Femur (tissue), 1 donor: ENCODE results near the gene PDZD2.

ENCODE experiments used
- DNase-seq: peaks from one replicate; pipeline ENCODE4 v3.0.0-alpha.2; 2017

The PDZD2 gene

GRCh38 chr5:31889001-31889561 lies 250.2 kb downstream of the PDZD2 start:
- peak; percentile 24 for DNase-seq

- DNase-seq: no peak
Measured at GRCh38 chr5:31890046-31890445, 251.1 kb downstream of the PDZD2 start.

- peak; percentile 71 for DNase-seq
Measured at GRCh38 chr5:31894141-31894540, 255.2 kb downstream of the PDZD2 start.

GRCh38 chr5:31895199-31895820 lies 256.4 kb downstream of the PDZD2 start:
- DNase-seq: no peak

- no peak for DNase-seq
Measured at GRCh38 chr5:31898036-31898632, 259.2 kb downstream of the PDZD2 start.

- DNase-seq: no peak
Measured at GRCh38 chr5:31900296-31900865, 261.4 kb downstream of the PDZD2 start.

GRCh38 chr5:31901807-31902530 lies 263.0 kb downstream of the PDZD2 start:
- no peak for DNase-seq

- no peak for DNase-seq
Measured at GRCh38 chr5:31908396-31908795, 269.5 kb downstream of the PDZD2 start.

- no peak for DNase-seq
Measured at GRCh38 chr5:31909073-31909472, 270.1 kb downstream of the PDZD2 start.

GRCh38 chr5:31911291-31912265 lies 272.6 kb downstream of the PDZD2 start:
- no peak for DNase-seq

- no peak for DNase-seq
Measured at GRCh38 chr5:31913808-31914207, 274.9 kb downstream of the PDZD2 start.

- no peak for DNase-seq
Measured at GRCh38 chr5:31916327-31916726, 277.4 kb downstream of the PDZD2 start.

GRCh38 chr5:31918739-31919138 lies 279.8 kb downstream of the PDZD2 start:
- no peak for DNase-seq

- DNase-seq: no peak
Measured at GRCh38 chr5:31921852-31922305, 282.9 kb downstream of the PDZD2 start.

- DNase-seq: no peak
Measured at GRCh38 chr5:31924005-31924404, 285.1 kb downstream of the PDZD2 start.

GRCh38 chr5:31931874-31932273 lies 292.9 kb downstream of the PDZD2 start:
- no peak for DNase-seq

GRCh38 chr5:31934156-31934555 lies 295.2 kb downstream of the PDZD2 start:
- no peak for DNase-seq

GRCh38 chr5:31935496-31936369 lies 296.8 kb downstream of the PDZD2 start:
- DNase-seq: peak; percentile 59

GRCh38 chr5:31936683-31937082 lies 297.8 kb downstream of the PDZD2 start:
- peak; percentile 62 for DNase-seq

- peak; percentile 83 for DNase-seq
Measured at GRCh38 chr5:31937226-31937625, 298.3 kb downstream of the PDZD2 start.

GRCh38 chr5:31937703-31938102 lies 298.8 kb downstream of the PDZD2 start:
- no peak for DNase-seq
